KOPT-K1 (cell line): Measurements from ENCODE around the gene VCPKMT.

Experiments
- H3K27ac ChIP-seq: fragments of 200-600 bp; sonication (generic); 2 replicates; pipeline ENCODE4 v1.5.1; 2016; ENCODE audit warnings: antibody characterized with exemption, mild to moderate bottlenecking, low read depth, low read length; ENCODE audit not compliant: poor library complexity, severe bottlenecking
- H3K36me3 ChIP-seq: fragments of 200-600 bp; sonication (generic); 2 replicates; pipeline ENCODE4 v1.5.1; 2017; ENCODE audit warnings: antibody characterized with exemption, mild to moderate bottlenecking, low read length, moderate library complexity; ENCODE audit not compliant: insufficient read depth
- H3K9me3 ChIP-seq: fragments of 200-600 bp; sonication (generic); 2 replicates; pipeline ENCODE4 v1.5.1; 2017; ENCODE audit warnings: antibody characterized with exemption, low read length, mild to moderate bottlenecking; ENCODE audit not compliant: insufficient read depth, poor library complexity, severe bottlenecking

Gene VCPKMT

DNA sequence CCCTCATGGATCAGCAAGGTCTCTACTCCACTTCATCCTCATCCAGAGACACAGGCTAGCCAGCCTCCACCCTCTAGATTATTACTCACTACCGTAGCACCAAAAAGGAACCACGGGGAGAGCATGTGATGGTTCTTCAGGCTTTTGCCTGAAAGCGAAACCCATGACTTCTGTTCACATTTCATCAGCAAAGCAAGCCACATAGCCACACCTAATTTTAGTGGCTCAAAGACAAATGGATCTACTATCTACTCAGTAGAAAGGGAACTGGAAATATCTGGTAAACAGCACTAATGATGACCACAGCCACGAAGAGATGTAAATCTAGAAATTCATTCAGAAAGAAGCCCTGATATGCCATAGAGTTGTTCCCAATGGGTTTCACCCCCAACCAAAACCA, 51.4 kb downstream of the VCPKMT start:
- Histone ChIP-seq H3K36me3 (no peaks in the 10 kb centered on the region), H3K27ac (peak overlapping the region; percentile 87), H3K9me3 (no peaks in the 10 kb centered on the region)

DNA sequence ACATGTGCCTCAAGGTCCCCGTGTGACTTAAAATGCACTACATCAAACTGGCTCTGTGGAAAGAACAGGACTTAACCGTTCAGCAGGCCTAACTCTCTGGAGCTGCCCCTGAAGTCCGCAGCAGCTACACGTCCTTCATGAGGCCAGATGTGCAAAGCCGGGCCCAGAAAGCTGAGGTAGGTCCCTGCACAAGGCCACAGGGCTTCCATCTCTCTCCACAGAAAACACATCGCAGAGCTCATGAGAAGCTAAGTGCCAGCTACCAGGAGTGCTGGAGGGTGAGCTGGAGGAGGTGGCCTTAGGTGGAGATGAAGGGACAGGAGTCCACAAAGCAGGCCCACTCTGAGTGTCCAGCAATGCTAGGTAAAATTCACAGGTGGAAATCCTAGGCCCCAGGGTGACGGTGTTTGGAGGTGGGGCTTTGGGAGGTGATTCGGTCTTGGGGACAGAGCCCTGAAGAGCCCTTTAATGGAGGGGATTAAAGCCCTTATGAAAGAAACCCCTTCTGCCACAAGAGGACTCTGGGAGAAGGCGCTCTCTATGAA, 52.4 kb downstream of the VCPKMT start:
- Histone ChIP-seq H3K9me3 (no peaks in the 10 kb centered on the region), H3K27ac (peak overlapping the region; percentile 87), H3K36me3 (no peaks in the 10 kb centered on the region)

DNA sequence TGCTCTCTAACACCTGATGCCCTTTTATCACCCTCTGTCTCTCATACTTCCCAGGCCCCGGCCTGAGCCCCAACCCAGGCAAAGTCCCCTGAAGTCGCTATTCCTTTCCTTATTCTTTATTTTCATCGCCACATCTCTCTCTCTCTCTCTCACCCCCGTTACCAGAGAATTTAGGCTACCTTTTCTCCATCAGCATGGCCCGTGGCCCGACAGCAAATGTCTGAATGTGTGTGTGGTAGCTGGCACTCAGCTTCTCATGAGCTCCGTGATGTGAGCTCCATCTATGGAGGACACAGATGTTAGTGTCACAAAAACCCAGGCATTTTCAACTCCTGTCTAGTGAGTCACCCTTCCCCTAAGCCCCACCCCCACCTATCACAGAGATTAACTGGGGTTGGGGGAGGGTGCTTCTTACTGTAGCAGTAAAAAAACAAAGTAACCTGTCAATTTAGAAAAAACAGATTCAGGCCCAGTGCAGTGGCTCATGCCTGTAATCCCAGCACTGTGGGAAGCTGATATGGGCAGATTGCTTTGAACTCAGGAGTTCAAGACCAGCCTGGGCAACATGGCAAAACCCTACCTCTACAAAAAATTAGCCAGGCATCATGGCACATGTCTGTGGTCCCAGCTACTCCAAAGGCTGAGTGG, 53.8 kb downstream of the VCPKMT start:
- Histone ChIP-seq H3K36me3 (no peaks in the 10 kb centered on the region), H3K27ac (peak overlapping the region; percentile 87), H3K9me3 (no peaks in the 10 kb centered on the region)

DNA sequence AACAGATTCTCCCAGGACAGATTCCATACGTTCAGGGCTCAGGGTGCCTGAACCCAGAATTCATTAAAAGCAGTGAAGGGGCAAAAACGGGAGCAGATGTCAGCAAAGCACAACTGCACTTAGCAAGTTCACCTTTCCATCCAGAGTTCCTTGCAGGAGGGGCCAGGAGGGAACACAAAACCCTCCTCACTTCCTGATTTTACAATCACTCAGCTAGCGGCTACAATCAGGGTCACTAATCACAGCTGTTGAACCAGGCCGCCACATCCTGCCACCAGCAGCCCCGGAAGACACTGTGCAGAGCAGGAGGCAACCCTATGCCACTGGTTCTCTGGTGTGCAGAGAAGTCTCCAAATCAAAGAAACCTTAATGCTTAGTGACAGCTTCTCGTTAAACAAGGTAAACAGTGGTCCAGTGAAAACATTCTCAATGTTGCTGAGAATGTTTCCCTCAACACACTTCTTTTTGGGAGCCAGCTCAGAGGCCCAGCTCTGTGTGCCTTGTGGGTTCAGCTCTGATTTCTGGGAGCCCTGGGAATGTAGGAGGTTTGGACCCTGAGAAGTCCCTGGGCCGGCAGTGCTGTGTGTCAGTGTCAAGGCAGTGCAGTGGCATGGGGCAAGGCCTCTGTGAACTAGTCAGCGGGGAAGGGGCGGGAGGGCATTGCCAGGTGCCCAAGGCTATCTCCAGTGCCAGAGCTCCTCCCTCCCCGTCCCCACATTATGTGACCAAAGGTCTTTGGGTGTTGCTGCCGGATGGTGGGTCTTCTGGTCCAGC, 54.5 kb downstream of the VCPKMT start:
- peak overlapping the region; percentile 87 for H3K27ac ChIP-seq
- H3K36me3 ChIP-seq: no peaks in the 10 kb centered on the region
- no peaks in the 10 kb centered on the region for H3K9me3 ChIP-seq

DNA sequence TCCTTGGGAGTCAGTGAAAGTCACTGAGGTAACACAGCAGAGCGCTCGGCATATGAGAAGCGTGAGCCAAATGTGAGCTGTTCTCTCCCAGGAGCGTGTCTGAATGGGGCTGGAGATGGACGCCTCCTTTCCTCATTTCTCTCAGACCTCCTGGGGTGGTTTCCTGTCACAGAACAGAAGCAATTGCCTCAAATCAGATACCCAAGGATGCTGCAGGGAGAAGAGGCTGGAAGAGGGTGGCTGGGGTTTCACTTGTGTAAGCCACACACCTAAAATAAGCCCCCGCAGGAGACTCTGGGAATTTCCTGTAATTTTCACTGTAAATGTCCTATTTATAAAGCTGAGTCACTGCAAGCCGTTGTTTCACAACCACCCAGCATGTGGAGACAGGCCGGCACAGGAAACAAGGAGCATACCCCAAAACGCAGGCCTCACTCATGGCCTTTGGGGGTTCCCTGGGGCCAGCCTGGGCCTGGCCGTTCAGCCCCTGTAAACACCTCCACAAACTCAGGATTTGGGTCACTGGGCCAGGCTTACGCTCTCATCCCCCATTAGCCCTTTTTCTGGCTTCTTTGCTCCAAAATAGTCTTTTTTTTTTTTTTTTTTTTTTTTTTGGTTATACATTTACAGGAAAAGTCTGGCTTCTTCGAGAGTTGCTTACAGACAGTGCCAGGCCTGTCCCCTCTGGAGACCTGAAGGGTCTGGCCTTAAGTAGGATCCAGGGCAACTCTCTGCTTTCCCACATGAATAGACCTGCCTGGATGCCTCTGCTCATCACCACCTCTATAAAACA, 55.3 kb downstream of the VCPKMT start:
- Histone ChIP-seq H3K9me3 (no peaks in the 10 kb centered on the region), H3K27ac (peak overlapping the region; percentile 87)

DNA sequence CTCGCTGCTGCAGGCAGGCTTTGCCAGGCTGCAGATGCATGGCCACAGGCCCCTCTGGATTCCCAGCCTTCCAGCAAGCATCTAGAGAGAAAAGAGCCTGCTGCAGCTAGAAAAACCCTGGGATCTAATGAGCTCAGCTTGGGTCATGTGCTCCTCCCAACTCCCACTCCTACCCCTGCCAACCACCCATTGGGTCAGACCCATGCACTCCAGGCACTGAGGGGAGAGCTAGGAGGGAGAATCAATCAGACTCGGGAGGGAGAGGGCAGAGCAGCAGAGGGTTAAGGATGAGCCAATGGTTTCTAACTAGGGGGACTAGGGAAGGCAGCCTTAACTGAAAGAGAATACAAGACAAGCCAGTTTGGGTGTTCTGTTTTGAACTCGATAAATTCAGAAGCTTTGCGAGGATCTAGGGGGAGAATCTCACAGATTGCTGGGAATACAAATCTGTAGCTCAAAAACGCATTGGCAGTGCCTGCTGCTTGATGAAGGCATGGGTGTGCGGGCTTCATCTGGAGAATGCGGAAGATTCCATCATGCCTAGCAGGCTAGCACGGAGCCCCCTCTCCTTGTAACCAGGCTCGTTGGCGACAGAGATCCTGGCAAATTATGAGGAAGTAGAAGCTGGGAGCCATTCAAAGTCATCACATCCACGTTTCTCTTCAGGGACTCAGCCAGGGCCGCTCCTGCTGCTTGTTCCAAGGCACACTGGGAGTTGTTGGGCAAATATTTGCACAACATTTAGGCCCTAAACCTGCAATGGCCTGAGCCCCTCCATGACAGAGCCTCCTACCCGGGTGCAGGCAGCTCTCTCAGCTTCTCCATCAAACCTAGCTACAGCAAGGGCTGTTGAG, 56.4 kb downstream of the VCPKMT start:
- peak overlapping the region; percentile 87 for H3K27ac ChIP-seq
- H3K36me3 ChIP-seq: no peaks in the 10 kb centered on the region
- H3K9me3 ChIP-seq: no peaks in the 10 kb centered on the region

More for the DNA sequence above, 55.3 kb downstream of the VCPKMT start:
- H3K36me3 ChIP-seq: no peaks in the 10 kb centered on the region
